ENCODE measurements around the gene B4GALNT3.

B4GALNT3 gene

GRCh38 chr12:510071-510825 lies 50.5 kb downstream of the B4GALNT3 start:
- no peaks in the 10 kb centered on the region for H3K27me3 ChIP-seq (ENCODE audit: insufficient read depth, poor library complexity, severe bottlenecking)

GRCh38 chr12:512933-513332 lies 53.2 kb downstream of the B4GALNT3 start:
- Histone ChIP-seq H3K27me3 (ENCODE audit: insufficient read depth, poor library complexity, severe bottlenecking) (no peaks in the 10 kb centered on the region), H3K27ac (replicated peaks) (no peak overlapping the region), H3K4me3 (replicated peaks; ENCODE audit: insufficient read depth, low read length) (no peak overlapping the region)
- no peak for DNase-seq (ENCODE audit: low read depth in 1 of 2, low spot score in 1 of 2)
- no peak for TF ChIP-seq SPI1 (IDR thresholded peaks at IDR 0.05; ENCODE audit: borderline replicate concordance, low read depth)
- no peak for TF ChIP-seq POLR2AphosphoS5 (IDR thresholded peaks at IDR 0.05; ENCODE audit: low read depth)
- no peak for TF ChIP-seq GABPA (IDR thresholded peaks at IDR 0.05; ENCODE audit: low read depth)
- TF ChIP-seq CTCF (IDR thresholded peaks at IDR 0.05; ENCODE audit: insufficient read depth, low read length), result no peak
- TF ChIP-seq REST (IDR thresholded peaks at IDR 0.05; ENCODE audit: insufficient replicate concordance, low read depth), result no peak

More at GRCh38 chr12:510071-510825, 50.5 kb downstream of the B4GALNT3 start:
- no peak for DNase-seq (ENCODE audit: low read depth in 1 of 2, low spot score in 1 of 2)
- TF ChIP-seq REST (IDR thresholded peaks at IDR 0.05; ENCODE audit: insufficient replicate concordance, low read depth), result no peak
- TF ChIP-seq SPI1 (IDR thresholded peaks at IDR 0.05; ENCODE audit: borderline replicate concordance, low read depth), result no peak
- no peak for TF ChIP-seq GABPA (IDR thresholded peaks at IDR 0.05; ENCODE audit: low read depth)
- no peak for TF ChIP-seq POLR2AphosphoS5 (IDR thresholded peaks at IDR 0.05; ENCODE audit: low read depth)
- no peak for TF ChIP-seq CTCF (IDR thresholded peaks at IDR 0.05; ENCODE audit: insufficient read depth, low read length)
- Histone ChIP-seq H3K27ac (replicated peaks) (no peak overlapping the region), H3K4me3 (replicated peaks; ENCODE audit: insufficient read depth, low read length) (no peak overlapping the region)

- TF ChIP-seq GABPA (IDR thresholded peaks at IDR 0.05; ENCODE audit: low read depth) (no peak), REST (IDR thresholded peaks at IDR 0.05; ENCODE audit: insufficient replicate concordance, low read depth) (no peak), SPI1 (IDR thresholded peaks at IDR 0.05; ENCODE audit: borderline replicate concordance, low read depth) (no peak), CTCF (IDR thresholded peaks at IDR 0.05; ENCODE audit: insufficient read depth, low read length) (no peak), POLR2AphosphoS5 (IDR thresholded peaks at IDR 0.05; ENCODE audit: low read depth) (no peak)
- DNase-seq (ENCODE audit: low read depth in 1 of 2, low spot score in 1 of 2), result no peak
- H3K4me3 ChIP-seq (replicated peaks; ENCODE audit: insufficient read depth, low read length), result no peak overlapping the region
- no peak overlapping the region for H3K27ac ChIP-seq (replicated peaks)
- no peaks in the 10 kb centered on the region for H3K27me3 ChIP-seq (ENCODE audit: insufficient read depth, poor library complexity, severe bottlenecking)
Observed at GRCh38 chr12:513446-513845, 53.7 kb downstream of the B4GALNT3 start.
